ENCODE measurements around the gene PSPN.

PSPN gene, protein sequence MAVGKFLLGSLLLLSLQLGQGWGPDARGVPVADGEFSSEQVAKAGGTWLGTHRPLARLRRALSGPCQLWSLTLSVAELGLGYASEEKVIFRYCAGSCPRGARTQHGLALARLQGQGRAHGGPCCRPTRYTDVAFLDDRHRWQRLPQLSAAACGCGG

DNA sequence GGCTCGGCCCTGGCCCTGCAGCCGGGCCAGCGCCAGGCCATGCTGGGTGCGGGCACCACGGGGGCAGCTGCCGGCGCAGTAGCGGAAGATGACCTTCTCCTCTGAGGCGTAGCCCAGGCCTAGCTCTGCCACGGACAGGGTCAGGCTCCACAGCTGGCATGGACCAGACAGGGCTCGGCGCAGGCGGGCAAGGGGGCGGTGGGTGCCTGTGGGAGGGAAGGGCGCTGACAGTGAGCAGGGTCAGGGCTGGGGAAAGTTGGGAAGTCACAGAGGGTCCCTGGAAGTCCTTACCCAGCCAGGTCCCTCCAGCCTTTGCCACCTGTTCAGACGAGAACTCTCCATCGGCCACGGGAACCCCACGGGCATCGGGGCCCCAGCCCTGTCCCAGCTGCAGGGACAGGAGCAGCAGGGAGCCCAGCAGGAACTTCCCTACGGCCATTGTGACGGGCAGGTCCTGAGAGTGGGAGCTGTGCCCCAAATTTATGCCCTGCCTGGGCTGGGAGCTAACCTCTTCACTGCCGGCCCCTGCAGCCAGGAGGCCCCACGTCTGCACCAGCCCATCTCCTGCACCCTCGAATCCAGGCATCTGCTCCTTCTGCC, at the start of gene PSPN:
Gene PSPN (minus strand): TSS at position 523 of the 600 bp plus-strand sequence. CDS start 84 bp downstream, at position 439.
- Histone ChIP-seq H3K27ac (no peak within 1 kb of the TSS), H4K20me1 (peaks cover 10% of the 10 kb centered on the region; the same call in 1 of the 2 replicates), H3K36me3 (peaks cover 60% of the 10 kb centered on the region), H3K9ac (no peak within 1 kb of the TSS), H3K9me3 (no peaks in the 10 kb centered on the region; the same call in 1 of the 2 replicates), H3K4me3 (no peak within 1 kb of the TSS), H3K27me3 (no peaks in the 10 kb centered on the region), H3K4me2 (no peak within 1 kb of the TSS), H3K4me1 (peaks cover 14% of the 10 kb centered on the region)
- TF ChIP-seq Cebpa-rat (IDR thresholded peaks at IDR 0.05): no peak

DNA sequence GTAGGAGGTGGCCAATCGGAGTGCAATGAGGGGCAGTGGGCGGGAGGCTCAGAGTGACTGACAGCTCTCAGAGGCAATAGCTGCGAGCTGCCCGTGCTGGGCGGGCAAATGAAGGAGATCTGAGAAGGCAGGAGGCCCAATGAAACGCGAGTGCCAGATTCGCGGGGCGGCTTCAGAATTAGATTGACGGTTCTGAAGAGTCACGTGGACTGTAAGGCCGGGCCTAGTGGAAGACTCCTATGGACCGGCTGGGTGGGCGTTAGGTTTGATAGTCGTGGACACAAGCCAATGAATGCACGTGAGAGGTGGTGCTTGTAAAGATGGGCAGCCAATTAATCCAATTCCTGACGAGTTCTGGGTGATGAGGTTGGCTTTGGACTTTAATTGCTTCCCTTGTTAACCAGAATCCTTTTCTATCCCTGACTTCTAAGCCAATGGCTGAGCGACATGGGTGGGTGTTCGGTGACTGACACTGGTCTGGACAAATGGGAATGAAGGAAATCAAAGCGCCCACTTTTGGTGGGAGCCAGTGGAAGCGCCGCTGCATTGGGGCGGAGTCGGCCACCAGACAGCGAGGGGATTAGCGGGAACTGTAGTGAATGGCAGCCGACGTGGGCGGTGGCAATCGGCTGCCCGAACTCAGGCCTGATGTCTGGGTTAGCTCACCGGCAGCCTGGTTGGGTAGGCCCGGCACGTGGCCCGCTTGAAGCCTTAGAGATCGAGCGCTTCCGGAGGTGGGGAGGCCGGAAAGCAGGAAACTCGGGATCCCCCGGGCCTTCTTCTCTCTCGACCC, 49.4 kb upstream of the PSPN start:
- Histone ChIP-seq H3K4me2 (peak overlapping the region; percentile 72), H3K4me3 (peak overlapping the region; percentile 96), H3K9me3 (no peaks in the 10 kb centered on the region), H3K9ac (peak overlapping the region; percentile 5; the same call in 1 of the 2 replicates), H4K20me1 (peaks cover 41% of the 10 kb centered on the region), H3K4me1 (peaks cover 28% of the 10 kb centered on the region), H3K27me3 (no peaks in the 10 kb centered on the region), H3K27ac (peak overlapping the region; percentile 94), H3K36me3 (peaks cover 28% of the 10 kb centered on the region)
- no peak for TF ChIP-seq Cebpa-rat (IDR thresholded peaks at IDR 0.05)

DNA sequence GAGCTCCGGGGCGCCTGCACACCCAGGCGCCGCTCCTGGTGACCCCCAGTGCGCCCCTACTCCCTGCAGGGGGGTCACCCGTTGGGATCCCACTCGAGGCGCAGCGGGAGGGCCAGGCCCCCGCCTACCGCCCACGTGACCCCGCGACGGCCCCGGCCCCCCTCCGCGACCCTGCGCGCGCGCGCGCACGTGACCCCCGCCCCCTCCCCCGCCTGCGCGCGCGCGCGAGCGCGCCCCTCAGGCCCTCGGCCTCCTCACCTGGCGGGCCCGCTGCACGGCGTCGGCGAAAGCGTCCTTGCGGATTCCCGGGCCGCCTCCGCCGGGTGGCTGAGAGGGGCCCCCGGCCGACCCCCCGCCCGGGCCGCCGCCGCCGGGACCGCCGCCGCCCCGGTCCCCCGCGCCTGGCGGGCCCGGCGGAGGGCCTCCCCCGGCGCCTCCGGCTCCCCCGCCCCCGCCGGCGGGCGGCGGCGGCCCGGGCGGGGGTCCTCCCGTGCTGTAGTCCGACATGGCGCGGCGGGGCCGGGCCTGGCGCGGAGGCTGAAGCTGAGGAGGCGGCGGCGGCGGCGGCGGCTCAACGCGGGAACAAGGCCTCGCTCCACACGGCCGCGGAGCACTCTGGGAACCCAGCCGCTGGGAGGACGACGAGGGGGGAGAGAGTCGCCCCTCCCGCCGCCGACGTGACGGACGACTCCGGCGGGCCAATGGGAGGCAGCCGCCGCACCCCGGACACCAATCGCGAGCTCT, 48.6 kb upstream of the PSPN start, which contains the start of gene KHSRP:
Gene KHSRP (minus strand): TSS at position 617 of the 744 bp plus-strand sequence. CDS start 110 bp downstream, at position 507.
- Histone ChIP-seq H3K4me3 (peak within 1 kb of the TSS; percentile 96), H3K9ac (peak within 1 kb of the TSS; percentile 98), H3K9me3 (no peaks in the 10 kb centered on the region), H3K4me1 (peaks cover 28% of the 10 kb centered on the region), H3K4me2 (peak within 1 kb of the TSS; percentile 91), H4K20me1 (peaks cover 49% of the 10 kb centered on the region), H3K27ac (peak within 1 kb of the TSS; percentile 94), H3K27me3 (no peaks in the 10 kb centered on the region), H3K36me3 (peaks cover 36% of the 10 kb centered on the region)
- no peak for TF ChIP-seq Cebpa-rat (IDR thresholded peaks at IDR 0.05)

DNA sequence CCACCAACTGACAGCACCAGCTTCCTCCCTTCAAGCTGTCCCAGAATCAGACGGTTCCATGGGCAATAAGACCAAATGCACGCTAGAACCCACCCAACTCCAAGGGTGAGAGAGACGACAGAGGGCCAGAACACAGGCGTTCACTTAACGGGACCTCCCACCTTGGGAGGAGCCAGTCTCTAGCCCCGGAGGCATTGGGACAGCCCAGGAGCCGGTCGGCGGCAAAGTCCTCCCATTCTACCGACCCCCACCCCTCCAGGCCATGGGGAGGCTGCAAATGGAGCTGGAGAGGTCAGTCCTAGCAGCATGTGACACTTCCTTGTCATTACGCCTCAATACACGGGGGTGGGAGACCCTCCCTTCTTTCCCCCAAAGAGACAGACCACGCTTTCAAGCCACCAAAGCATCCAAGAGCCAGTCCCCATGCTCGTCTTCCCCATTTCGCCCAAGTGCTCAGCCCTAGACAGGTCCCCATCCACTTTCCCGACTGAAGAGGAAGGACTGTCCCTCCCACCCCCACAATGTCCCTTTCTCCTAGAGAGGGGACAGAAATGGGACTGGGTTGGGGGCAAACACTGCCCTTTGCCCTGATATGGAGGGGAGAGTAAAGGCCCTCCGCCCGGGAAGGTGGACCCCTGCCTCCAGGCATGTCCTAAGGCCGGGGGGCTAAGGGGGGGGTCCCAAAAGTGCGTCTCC, 47.9 kb upstream of the PSPN start:
- peaks cover 43% of the 10 kb centered on the region for H3K36me3 ChIP-seq
- peaks cover 28% of the 10 kb centered on the region for H3K4me1 ChIP-seq
- TF ChIP-seq Cebpa-rat (IDR thresholded peaks at IDR 0.05): no peak
- H3K9me3 ChIP-seq: no peaks in the 10 kb centered on the region
- H4K20me1 ChIP-seq: peaks cover 56% of the 10 kb centered on the region
- H3K9ac ChIP-seq: peak overlapping the region; percentile 98
- no peaks in the 10 kb centered on the region for H3K27me3 ChIP-seq
- peak overlapping the region; percentile 96 for H3K4me3 ChIP-seq
- H3K27ac ChIP-seq: peak overlapping the region; percentile 94
- peak overlapping the region; percentile 91 for H3K4me2 ChIP-seq

DNA sequence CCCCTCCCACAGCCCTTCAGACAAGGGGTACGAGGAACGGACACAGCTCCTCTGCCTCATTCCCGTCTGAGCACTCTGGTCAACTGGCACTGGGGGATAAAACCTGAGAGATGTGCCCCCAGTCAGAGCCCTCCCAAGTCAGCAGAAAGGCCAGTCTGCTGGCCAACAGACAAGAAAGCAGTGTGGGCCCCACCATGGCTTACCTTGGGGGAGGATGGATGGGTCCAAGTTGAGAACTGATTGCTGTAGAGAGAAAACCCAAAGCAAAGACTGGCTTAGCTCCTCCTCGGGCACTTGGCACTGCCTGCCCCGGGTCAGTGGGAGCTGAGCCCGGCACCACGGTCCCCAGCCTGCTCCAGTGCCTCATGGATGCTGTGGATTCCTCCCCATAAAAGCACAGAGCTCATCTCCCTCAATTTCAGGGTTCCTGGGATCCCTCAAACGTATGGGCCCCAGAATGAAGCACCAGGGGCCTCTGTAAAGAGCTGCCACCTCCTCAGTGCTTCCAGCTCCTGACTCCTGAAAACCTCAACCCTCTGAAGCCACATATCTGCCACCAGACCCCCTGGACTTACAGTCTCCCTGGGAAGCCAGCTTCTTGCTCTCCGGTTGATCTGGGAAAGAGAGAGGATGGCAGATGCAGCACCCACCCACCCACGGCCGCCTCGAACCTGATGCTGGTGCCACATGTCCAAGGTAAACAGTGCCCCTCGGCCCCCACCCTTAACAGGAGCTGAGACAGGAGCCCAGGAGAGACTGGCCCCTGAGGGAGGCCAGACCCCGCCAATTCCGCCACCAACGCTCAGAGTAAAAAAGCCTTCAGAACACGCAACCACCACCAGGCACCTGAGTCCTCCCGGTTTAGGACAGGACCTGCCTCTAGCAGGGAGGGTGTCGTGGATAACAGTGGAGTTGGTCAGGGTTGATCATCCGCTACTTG, 45.6 kb upstream of the PSPN start:
- Histone ChIP-seq H3K27me3 (no peaks in the 10 kb centered on the region), H3K4me2 (peak overlapping the region; percentile 91; the same call in 1 of the 2 replicates), H3K9ac (peak overlapping the region; percentile 98; the same call in 1 of the 2 replicates), H3K4me1 (peaks cover 28% of the 10 kb centered on the region), H3K27ac (no peak overlapping the region), H3K4me3 (no peak overlapping the region), H3K9me3 (no peaks in the 10 kb centered on the region), H4K20me1 (peaks cover 79% of the 10 kb centered on the region), H3K36me3 (peaks cover 66% of the 10 kb centered on the region)
- no peak for TF ChIP-seq Cebpa-rat (IDR thresholded peaks at IDR 0.05)

DNA sequence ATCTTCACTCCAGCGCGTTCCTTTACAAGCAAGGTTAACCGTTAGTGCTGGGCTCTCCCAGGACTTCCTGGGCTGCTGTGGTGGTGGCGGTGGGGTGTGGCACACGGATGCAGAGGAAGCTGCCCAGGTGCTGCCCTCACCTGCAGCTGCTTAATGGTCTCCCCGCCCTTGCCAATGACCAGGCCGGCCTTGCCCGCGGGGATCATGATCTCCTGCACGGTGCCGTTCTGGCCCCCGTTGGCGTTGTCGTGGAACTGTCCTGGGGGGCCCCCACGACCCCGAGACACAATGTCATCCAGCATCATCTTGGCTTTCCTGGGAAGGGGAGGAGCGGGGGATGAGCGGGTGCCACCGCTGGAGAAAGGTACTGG, 42.8 kb upstream of the PSPN start:
- Histone ChIP-seq H3K4me3 (no peak overlapping the region), H3K27ac (no peak overlapping the region), H3K9ac (no peak overlapping the region), H3K4me2 (no peak overlapping the region), H3K9me3 (no peaks in the 10 kb centered on the region), H4K20me1 (peaks cover 96% of the 10 kb centered on the region), H3K36me3 (peaks cover 91% of the 10 kb centered on the region), H3K4me1 (peaks cover 17% of the 10 kb centered on the region), H3K27me3 (no peaks in the 10 kb centered on the region)
- TF ChIP-seq Cebpa-rat (IDR thresholded peaks at IDR 0.05): no peak

DNA sequence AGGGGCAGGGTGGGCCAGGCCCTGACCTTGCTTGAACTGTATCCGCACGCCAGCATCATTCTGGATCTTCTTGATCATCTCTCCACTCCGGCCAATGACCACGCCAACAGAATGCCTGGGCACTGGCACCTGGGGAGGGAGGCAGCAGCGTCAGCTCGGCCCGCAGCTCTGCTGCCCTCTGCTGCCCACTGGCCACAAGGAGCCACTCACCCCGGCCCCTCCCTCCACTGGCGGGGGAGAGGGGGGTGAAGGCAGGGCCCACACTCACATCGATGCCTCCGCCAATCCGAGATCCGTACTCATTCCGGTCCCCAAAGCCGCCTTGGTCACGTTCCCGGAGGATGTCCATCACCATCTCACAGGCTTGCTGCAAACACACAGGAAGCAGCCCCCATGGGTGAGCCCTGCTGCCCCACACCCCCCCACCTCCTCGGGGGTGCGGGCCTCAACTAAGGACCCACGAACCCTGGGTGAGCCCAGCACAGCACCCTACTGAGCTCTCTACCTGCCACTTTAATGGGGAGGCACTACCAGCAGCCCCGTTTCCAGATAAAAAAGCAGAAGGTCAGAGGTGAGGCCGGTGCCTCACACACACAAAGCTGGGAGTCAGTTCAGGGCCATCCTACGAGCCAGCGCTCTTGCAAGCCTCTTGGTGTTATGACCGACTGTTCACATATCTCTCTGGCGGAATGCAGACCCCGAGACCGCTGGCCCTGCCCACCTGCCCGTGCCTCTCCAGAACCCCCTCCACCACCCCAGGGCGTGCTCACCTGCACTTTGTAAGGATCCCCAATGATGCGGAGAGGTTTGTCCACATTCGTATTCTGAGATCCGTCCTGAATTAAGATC, 42.2 kb upstream of the PSPN start:
- Histone ChIP-seq H3K4me2 (no peak overlapping the region), H3K36me3 (peaks cover 97% of the 10 kb centered on the region), H3K9ac (no peak overlapping the region), H4K20me1 (peaks cover 92% of the 10 kb centered on the region), H3K27me3 (no peaks in the 10 kb centered on the region), H3K9me3 (no peaks in the 10 kb centered on the region), H3K27ac (no peak overlapping the region), H3K4me1 (peaks cover 11% of the 10 kb centered on the region), H3K4me3 (no peak overlapping the region)
- no peak for TF ChIP-seq Cebpa-rat (IDR thresholded peaks at IDR 0.05)

Data from BLaER1 (cell line).